Measurements from ENCODE around the gene BAHCC1. TPM values are rescaled to one million over a fixed set of nuclear protein-coding genes. Genes with fewer than 3 reads are reported as not detected.

The BAHCC1 gene
- total RNA-seq, 2 experiments from 2014 or later = 0.87 to 0.91 TPM

DNA sequence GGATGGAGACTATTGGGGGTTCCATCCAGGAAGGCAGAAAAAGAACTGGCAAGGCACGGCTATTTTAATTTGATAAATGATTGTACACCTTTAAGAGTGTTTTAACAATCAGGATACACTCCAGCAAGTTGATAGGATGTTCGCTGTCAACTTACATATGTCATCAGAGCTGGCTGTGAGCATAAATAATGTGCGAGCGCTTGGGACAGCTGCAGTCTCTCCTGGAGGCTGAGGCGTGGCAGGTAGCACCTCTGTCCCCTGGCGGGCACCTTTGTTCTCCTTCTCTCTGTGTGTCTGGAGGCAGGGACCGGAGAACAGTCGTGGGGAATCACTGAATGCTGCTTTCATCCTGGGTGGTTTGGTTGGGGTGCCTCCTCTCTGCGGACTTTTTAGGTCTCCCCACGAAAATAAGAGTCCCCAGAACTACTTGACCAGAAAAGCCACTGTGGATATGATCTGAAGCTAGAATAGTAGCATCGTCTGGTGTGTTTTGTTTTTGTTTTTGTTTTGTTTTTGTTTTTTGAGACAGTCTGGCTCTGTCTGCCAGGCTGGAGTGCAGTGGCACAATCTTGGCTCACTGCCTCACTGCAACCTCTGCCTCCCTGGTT, 9.4 kb downstream of the BAHCC1 start:
- POLR2A ChIA-PET = no interaction called here
- H3K36me3 Mint-ChIP-seq (ENCODE audit: low read depth) = no peaks in the 10 kb centered on the region
- CTCF ChIA-PET = interaction anchor here (1.1 kb wide), 1 partner anchor 26 kb away, joined by 3 read pairs; no protein-coding TSS in a partner anchor

DNA sequence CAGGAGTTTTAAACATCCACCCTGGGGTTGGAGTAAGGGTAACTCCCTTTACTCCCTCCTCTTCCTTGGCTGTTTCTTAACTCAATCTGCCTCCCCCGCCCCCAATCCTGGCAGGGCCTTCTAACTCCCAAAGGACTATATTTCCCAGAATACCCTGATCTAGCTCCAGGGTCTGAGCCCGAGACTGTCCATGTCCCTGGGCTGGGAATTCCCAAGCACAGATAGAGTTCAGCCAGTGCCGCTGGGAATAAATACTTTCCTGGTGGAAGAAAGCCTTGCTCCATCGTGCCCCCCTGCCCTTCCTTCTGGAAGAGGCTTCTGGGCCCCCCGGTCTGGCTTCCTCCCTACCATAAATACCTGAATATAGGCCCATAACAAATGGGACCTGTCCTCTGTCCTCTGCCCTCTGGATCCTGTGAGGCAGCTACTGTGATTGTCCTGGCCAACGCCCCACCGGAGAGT, 10.2 kb downstream of the BAHCC1 start:
- ChIA-PET CTCF (no interaction called here), POLR2A (no interaction called here)
- ATAC-seq = no peak

More for the DNA sequence above, 9.4 kb downstream of the BAHCC1 start:
- no peaks in the 10 kb centered on the region for H3K9me3 Mint-ChIP-seq (ENCODE audit: insufficient read depth)
- no peak for ATAC-seq
- DNase-seq = no peak
- no peak overlapping the region for H3K4me3 Mint-ChIP-seq
- peaks cover 9% of the 10 kb centered on the region for H3K4me1 Mint-ChIP-seq (ENCODE audit: low read depth)
- peaks cover 60% of the 10 kb centered on the region for H3K27me3 Mint-ChIP-seq (ENCODE audit: low read depth)
- H3K27ac Mint-ChIP-seq = no peak overlapping the region

DNA sequence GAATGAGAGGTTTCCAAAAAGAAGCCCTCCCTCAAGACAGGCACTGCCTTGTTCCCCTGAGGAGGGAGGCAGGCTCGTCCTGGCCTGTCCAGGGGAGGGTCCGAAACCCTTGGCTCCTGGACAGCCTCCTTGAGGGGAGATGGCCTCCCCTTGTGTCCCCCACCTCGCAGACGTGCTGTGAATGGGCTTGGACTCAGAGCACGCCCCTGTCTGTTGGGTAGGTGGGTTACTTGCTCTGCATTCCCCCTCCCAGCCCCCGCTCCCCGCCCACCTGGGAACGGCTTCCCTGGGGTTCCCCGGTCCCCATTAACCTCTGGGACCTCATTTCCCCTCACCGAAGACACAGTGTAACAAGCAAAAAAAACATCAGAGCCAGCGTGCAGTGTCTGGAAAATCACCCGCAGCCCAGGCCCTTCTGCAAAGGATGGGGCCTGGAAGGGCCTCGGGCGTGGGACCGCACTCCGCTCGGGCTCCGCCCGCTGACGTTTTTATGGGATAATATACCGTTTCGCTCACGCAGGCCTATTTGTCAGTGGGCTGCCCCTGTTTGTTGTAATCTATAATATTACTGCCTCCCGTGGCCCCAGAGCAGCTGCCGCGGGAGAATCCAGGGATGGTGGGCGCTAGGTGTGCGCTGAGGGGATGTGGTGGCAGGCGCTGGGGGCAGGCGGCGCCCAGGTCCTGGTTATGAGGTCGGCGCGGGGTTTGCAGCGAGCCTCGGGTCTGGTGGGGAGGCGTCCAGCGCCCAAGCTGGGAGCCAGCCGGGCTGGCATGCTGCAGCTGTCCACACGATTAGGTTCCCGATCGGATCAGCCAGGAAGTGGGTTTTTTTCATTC, 11.1 kb downstream of the BAHCC1 start:
- ChIA-PET CTCF (interaction anchor here (0.7 kb wide), 1 partner anchor 263 kb away, joined by 3 read pairs; no protein-coding TSS in a partner anchor), POLR2A (no interaction called here)
- Mint-ChIP-seq H3K9me3 (ENCODE audit: insufficient read depth) (no peaks in the 10 kb centered on the region), H3K27me3 (ENCODE audit: low read depth) (peaks cover 51% of the 10 kb centered on the region), H3K27ac (no peak overlapping the region), H3K4me3 (no peak overlapping the region), H3K4me1 (ENCODE audit: low read depth) (peaks cover 6% of the 10 kb centered on the region), H3K36me3 (ENCODE audit: low read depth) (no peaks in the 10 kb centered on the region)
- ATAC-seq (no peak), DNase-seq (no peak)

More for the DNA sequence above, 10.2 kb downstream of the BAHCC1 start:
- Mint-ChIP-seq H3K4me1 (ENCODE audit: low read depth) (peaks cover 6% of the 10 kb centered on the region), H3K27me3 (ENCODE audit: low read depth) (peaks cover 58% of the 10 kb centered on the region), H3K36me3 (ENCODE audit: low read depth) (no peaks in the 10 kb centered on the region), H3K4me3 (no peak overlapping the region), H3K27ac (no peak overlapping the region), H3K9me3 (ENCODE audit: insufficient read depth) (no peaks in the 10 kb centered on the region)
- no peak for DNase-seq

DNA sequence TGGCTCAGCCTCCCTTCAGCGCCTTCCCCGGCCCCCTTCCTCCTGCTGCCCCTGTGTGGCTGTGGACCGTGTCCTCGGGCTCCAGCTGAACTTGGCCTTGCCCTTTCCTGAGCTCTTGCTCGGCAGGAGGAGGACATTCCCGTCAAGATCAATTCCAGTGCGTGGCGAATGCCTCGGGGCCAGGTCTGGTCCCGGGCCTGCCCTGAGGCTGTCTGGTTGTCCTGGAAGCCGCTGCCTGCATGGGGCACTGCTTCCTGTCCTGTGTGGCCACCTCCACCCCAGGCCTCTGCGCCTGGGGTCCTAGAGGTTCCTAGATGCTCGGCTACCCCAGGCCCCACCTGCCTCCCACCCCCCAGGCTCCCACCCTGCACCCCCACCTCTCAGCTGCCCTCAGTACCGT, 12.8 kb downstream of the BAHCC1 start:
- Mint-ChIP-seq H3K4me1 (ENCODE audit: low read depth) (peaks cover 13% of the 10 kb centered on the region), H3K9me3 (ENCODE audit: insufficient read depth) (no peaks in the 10 kb centered on the region), H3K27ac (no peak overlapping the region), H3K27me3 (ENCODE audit: low read depth) (peaks cover 37% of the 10 kb centered on the region), H3K36me3 (ENCODE audit: low read depth) (no peaks in the 10 kb centered on the region), H3K4me3 (no peak overlapping the region)
- ATAC-seq = no peak
- POLR2A ChIA-PET = no interaction called here
- DNase-seq = no peak
- CTCF ChIA-PET = no interaction called here

DNA sequence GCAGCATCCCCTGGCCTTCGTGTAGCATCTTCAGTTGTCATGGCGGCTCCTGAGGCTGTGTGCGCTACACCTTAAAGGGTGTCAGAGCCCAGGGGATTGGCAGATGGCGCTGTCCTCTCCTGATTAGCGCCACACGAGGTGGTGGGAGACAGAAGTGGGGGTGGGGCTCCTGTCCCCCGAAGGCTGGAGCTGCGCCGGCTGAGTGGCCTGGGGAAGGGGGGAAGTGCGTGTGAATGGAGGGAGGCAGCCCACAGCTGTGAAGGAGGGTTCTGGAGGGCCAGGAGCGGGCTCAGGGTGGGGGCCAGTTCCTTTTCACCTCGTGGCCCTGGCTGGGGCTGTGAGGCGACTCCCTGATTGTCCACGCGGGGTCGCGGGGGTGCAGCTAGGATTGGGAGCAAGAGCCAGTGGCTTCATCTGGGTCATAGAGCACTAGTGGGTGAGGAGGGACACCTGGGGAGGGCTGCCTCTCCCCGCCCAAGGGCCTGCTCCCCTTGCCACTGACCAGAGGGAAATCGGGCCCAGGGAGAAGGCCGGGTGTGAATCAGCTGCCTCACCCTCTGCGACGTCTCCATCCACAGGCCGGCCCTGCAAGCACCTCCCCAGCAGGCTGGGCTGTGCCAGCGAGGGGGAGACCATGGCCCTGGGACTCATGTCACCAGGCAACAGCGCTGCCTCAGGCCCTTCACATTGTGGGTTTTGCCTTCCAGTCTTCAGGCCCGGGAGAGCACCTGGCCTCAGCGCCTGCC, 14.1 kb downstream of the BAHCC1 start:
- ChIA-PET CTCF (no interaction called here), POLR2A (no interaction called here)
- Mint-ChIP-seq H3K4me3 (no peak overlapping the region), H3K27ac (no peak overlapping the region), H3K4me1 (ENCODE audit: low read depth) (peaks cover 17% of the 10 kb centered on the region), H3K36me3 (ENCODE audit: low read depth) (no peaks in the 10 kb centered on the region), H3K9me3 (ENCODE audit: insufficient read depth) (no peaks in the 10 kb centered on the region), H3K27me3 (ENCODE audit: low read depth) (peaks cover 27% of the 10 kb centered on the region)
- ATAC-seq (no peak), DNase-seq (no peak)

DNA sequence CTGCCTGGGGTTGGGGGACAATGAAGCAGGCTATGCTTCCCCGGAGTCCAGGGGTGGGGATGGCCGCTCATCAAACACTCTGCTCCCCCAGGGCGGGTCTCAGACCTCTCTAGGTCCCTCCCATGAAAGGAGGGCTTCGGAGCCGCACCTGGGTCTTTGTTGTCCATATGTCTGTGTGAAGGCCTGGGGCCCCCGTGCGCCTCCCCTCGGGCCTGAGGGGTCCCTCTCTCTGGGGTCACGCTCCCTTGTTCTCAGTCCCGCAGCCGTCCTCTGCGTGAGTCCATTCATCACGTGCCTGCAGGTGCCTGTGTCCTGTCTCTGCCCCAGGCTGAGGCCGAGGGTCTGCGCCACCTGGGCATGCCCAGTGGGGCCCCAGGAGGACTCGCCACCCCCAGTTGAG, 15.6 kb downstream of the BAHCC1 start:
- no peak overlapping the region for H3K4me3 Mint-ChIP-seq
- no peak overlapping the region for H3K27ac Mint-ChIP-seq
- no peak for ATAC-seq
- no peaks in the 10 kb centered on the region for H3K36me3 Mint-ChIP-seq (ENCODE audit: low read depth)
- CTCF ChIA-PET = no interaction called here
- peaks cover 17% of the 10 kb centered on the region for H3K4me1 Mint-ChIP-seq (ENCODE audit: low read depth)
- POLR2A ChIA-PET = no interaction called here
- H3K9me3 Mint-ChIP-seq (ENCODE audit: insufficient read depth) = no peaks in the 10 kb centered on the region
- H3K27me3 Mint-ChIP-seq (ENCODE audit: low read depth) = peaks cover 22% of the 10 kb centered on the region
- no peak for DNase-seq

DNA sequence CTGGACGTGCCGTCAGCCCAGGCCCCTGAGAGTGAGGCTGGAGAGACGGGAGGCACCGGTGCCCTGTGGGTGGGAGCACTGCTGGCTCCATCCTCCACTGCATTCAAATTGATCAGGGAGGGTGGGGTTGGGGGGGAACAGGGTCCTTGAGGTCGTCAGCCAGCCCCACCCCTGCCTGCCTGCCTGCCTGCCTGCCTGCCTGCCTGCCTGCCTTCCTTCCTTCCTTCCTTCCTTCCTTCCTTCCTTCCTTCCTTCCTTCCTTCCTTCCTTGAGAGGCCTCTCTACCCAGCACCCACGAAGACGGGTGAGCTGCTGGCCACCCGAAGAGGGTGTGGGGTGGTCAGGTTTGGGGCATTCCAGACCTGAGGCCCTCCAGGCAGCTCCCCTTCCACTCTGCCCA, 16.0 kb downstream of the BAHCC1 start:
- DNase-seq = no peak
- Mint-ChIP-seq H3K36me3 (ENCODE audit: low read depth) (no peaks in the 10 kb centered on the region), H3K4me3 (no peak overlapping the region), H3K27me3 (ENCODE audit: low read depth) (peaks cover 26% of the 10 kb centered on the region), H3K9me3 (ENCODE audit: insufficient read depth) (no peaks in the 10 kb centered on the region), H3K27ac (no peak overlapping the region), H3K4me1 (ENCODE audit: low read depth) (peaks cover 17% of the 10 kb centered on the region)
- ChIA-PET CTCF (no interaction called here), POLR2A (no interaction called here)
- ATAC-seq = no peak

DNA sequence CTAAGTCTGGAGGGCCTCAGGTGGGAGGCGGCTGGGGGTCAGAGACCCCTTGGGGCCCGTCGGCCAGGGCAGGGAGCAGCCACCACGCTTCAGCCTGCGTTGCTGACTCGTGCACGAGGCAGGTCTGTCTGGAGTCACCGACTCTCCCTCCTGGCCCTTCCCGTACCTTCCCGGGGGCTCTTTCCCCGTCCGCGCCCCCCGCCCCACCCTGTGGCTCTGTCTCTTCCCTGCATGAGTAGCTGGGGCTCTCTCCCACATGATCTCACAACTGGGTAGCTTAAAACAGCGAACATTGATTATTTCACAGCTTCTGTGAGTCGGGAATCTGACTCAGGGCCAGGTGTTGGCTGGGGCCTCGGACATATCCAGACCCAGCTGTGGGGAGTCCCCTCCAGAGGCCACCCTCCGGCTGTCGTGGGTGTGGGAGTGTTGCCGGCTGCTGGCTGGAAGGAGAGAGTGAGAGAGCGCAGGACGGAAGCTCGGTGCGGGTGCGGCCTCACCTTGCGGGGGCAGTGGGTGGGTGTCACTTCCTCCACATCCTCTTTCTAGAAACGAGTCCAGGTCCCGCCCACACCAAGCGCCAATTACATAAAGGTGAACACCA, 17.3 kb downstream of the BAHCC1 start:
- Mint-ChIP-seq H3K27ac (peak overlapping the region; percentile 78), H3K4me1 (ENCODE audit: low read depth) (peaks cover 17% of the 10 kb centered on the region)
- CTCF ChIA-PET = interaction anchor here (1.0 kb wide), 1 partner anchor 72 kb away, joined by 5 read pairs; no protein-coding TSS in a partner anchor

DNA sequence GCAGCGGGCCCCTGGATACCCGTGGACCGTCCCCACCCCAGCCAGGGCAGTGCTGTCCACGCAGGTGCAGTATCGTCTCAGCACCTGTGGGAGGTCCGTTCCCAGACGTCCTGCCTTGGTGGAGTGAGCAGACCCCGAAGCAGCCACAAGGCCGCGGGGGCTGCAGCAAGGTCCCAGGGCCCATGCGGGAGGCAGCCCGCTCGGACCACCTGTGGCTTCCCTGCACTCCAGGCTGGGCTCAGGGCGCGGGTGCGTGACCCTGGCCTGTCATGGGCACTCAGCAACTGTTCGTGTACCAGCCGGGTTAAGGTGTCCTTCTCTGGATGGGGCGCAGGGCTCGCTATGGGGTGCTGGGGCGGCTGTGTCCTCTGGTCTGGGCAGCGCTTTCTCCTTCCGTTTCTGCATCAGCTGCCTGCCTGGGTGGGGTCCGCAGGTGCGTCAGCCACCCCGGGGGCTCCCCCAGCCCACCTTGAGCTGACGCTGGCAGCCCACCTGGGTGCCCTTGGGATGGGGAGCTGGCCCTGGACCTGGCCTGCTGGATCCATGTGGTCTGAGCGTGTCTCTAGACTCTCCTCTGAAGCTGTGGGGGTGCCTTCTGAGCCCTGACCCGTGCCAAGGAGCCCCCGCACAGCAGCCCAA, 18.4 kb downstream of the BAHCC1 start:
- ChIA-PET POLR2A (no interaction called here), CTCF (no interaction called here)
- Mint-ChIP-seq H3K4me3 (no peak overlapping the region), H3K9me3 (ENCODE audit: insufficient read depth) (no peaks in the 10 kb centered on the region), H3K4me1 (ENCODE audit: low read depth) (peaks cover 17% of the 10 kb centered on the region), H3K27me3 (ENCODE audit: low read depth) (peaks cover 17% of the 10 kb centered on the region), H3K27ac (no peak overlapping the region), H3K36me3 (ENCODE audit: low read depth) (no peaks in the 10 kb centered on the region)
- DNase-seq = no peak
- no peak for ATAC-seq

More for the DNA sequence above, 17.3 kb downstream of the BAHCC1 start:
- Mint-ChIP-seq H3K4me3 (peak overlapping the region; percentile 67), H3K27me3 (ENCODE audit: low read depth) (peaks cover 24% of the 10 kb centered on the region), H3K9me3 (ENCODE audit: insufficient read depth) (no peaks in the 10 kb centered on the region), H3K36me3 (ENCODE audit: low read depth) (no peaks in the 10 kb centered on the region)
- DNase-seq (peak; percentile 80), ATAC-seq (peak; percentile 72)
- POLR2A ChIA-PET = no interaction called here

DNA sequence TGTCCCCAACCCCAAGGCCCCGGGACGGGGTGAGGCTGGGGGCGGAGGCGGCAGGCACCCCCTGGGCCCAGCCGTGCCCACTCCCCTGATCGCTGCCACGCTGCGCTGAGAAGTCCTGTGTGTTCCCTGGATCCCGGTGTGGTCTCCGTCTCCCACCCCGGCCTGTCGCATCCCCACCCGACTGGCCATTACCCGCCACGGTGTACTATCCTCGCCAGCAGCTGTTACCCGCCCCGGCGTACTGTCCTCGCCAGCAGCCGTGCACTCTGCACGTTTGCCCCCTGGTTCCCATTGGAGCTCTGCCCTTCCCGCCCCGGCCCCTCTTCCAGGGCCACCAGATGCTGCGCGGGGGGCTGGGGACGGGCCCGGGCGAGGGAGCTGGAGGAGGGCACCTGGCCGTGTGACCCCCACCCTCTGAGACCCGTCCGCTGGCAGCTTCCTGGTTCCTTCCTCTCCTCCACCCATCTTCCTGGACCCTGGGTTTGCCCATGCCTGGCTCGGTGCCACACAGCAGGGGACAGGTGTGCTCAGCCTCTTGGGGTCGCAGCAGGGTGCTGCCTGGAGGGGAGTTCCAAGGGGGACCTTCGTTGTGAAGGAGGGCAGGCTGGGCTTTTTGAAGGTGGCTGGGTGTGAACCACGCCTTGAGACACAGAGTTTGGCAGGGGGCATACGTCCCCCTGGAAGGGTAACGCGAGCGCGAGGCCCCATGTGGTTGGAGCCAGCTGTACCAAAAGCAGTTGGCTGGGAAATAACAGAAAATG, 19.7 kb downstream of the BAHCC1 start:
- no peak for DNase-seq
- Mint-ChIP-seq H3K4me1 (ENCODE audit: low read depth) (peaks cover 17% of the 10 kb centered on the region), H3K9me3 (ENCODE audit: insufficient read depth) (no peaks in the 10 kb centered on the region), H3K27ac (no peak overlapping the region), H3K4me3 (no peak overlapping the region), H3K27me3 (ENCODE audit: low read depth) (peaks cover 7% of the 10 kb centered on the region), H3K36me3 (ENCODE audit: low read depth) (no peaks in the 10 kb centered on the region)
- ATAC-seq = no peak
- CTCF ChIA-PET = no interaction called here
- POLR2A ChIA-PET = no interaction called here

DNA sequence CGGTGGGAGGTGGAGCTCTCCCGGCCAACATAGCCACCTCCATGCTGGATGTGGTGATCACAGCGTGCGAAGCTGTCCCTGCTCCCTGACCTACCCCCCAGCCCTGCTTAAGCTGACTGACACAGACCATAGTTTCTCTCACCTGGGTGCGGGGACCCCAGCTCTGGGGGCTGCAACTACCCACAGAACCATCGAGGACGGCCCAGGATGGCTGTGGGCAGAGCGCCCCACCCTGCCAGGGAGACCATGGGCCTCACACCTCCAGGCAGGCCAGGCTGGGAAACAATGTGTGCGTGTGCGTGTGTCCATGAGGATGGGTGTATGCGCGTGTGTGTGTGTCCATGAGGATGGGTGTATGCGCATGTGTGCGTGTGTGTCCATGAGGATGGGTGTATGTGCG, 20.4 kb downstream of the BAHCC1 start:
- CTCF ChIA-PET = no interaction called here
- Mint-ChIP-seq H3K9me3 (ENCODE audit: insufficient read depth) (no peaks in the 10 kb centered on the region), H3K4me1 (ENCODE audit: low read depth) (peaks cover 17% of the 10 kb centered on the region), H3K4me3 (no peak overlapping the region), H3K27me3 (ENCODE audit: low read depth) (peaks cover 7% of the 10 kb centered on the region), H3K36me3 (ENCODE audit: low read depth) (no peaks in the 10 kb centered on the region), H3K27ac (no peak overlapping the region)
- POLR2A ChIA-PET = no interaction called here
- ATAC-seq (no peak), DNase-seq (no peak)

Data from activated CD8-positive, alpha-beta T cell treated with anti-CD3 and anti-CD28 coated beads, Interleukin-2, amount 10 ng/mL, durations not matched to agents 7 days and 5 days (primary cell).